Activated CD4-positive, alpha-beta T cell treated with anti-CD3 and anti-CD28 coated beads, Interleukin-2, amount 50 U/mL, for 48 hours (primary cell): ENCODE data around the gene THSD7A.

Source experiments
- DNase-seq, 2 experiments: peaks; one replicate each; pipeline ENCODE4 v3.0.0-alpha.2; 2020

The THSD7A gene

DNA sequence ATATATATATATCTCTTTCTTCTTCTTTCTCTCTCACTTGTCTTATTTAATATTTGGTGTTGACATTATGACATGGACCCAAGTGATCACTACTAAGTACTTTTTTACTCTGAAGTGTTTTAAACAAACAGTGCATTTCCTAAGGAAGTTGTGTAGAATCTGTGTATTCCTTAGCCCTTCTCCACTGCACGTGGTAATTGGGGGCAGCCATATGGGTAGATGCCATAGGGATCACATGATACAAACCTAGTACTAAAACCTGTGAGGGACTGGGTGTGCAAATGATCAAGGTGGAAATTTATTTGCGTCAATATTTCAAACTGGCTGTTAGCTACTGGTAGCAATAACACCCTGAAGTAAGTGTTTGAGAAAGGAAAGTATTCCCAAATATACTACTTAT lies 25.0 kb downstream of the THSD7A start:
- no peak for DNase-seq

DNA sequence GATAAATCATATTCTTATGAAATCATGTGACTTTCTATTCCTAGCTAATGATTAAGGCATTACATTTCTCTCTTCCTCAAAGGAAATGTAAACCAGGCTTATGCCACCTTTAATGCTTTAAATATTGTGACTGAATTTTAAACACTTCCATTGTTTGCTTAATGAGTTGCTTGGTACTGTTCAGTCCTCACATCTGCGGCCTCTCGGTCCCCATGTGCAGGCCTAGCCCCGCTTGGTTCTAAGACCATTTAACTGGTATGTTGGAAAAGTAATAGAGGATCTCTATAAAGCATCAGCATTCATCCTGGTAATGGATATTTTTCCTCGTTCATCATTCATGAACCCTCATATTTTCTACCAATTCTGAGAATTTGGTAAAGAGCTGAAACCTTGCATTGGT lies 27.4 kb downstream of the THSD7A start:
- no peak for DNase-seq

DNA sequence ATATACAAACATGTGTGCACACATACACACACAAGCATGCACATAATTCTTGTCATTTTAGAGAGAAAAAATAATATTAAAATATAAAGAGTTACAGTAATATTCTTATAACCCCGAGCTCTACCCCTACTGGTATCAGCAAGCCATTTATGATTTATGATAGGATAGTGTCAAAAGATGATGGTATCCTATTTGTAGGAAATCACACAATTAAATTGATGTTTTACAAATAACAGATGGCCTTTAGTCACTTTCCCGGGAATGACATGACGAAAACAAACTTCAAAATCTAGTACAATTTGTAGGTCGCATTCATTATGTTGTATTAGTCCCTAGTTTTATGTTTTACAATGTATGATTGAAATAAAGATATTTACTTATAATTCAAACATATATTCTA lies 36.8 kb downstream of the THSD7A start:
- DNase-seq = no peak

DNA sequence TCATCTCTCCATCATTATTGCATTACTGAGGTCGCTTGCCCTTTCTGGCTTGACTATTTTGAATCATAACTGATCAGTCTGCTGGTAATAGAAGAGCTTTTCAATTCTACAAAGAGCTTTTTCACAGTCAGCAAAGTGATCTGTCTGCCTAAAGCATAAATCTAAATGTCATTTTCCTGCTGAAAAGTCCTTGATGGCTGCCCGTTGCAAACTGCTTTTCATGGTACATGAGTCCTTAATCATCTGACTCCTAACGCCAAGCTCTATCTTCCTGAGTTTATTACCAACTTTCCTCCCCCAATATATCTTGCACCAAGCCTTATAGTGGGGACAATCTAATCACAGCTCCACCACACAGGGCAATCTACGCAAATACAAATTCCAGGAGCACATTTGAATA lies 39.8 kb downstream of the THSD7A start:
- no peak for DNase-seq

DNA sequence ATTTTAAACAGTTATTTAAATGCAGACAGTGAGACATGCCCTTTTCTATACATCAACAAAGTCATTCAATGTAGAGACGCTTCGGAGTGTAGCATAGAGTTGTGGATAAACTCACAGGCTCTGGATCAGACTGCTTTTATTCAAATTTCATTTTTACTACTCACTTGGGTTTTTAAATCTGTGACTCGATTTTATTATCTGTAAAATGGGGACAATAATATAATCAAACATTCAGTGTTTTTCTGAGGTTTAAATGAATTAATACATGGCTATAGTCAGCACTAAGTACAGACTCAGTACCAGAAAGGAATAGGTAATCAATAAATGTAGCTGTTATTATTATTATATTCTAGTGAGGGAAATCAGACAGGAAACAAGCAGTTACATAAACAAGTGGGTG lies 43.4 kb downstream of the THSD7A start:
- no peak for DNase-seq

DNA sequence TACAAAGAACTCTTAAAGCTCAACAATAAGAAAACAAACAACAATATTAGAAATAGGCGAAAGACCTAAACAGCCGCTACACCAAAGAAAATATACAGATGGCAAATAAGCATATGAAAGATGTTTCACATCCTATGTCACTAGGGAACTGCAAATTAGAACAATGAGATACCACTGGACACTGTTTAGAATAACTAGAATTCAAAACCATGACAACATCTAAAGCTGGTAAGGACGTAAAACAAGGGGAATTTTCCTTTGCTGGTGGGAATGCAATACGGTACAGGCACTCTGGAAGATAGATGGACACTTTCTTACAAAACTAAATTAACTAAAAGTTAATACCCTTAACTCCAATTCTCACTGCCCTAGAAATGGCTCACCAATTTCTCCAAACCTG lies 44.5 kb downstream of the THSD7A start:
- no peak for DNase-seq

DNA sequence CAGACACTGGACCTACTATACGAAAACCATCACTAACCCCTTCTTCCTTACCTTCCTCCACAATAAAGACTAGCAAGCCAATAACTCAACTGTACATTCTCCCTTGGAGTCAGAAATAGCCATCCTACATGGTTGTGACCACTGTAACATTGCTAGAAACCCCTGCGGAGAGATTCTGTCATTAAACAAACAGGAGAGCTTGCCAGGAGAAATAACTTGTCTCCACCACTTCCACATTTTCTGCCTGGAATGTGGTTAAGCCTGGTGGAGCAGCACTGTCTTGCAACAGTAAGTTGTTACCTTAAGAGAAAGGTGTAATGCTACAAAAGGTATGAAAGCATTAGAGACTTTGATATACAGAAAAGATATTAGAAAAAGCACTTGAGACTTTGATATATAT lies 45.8 kb downstream of the THSD7A start:
- no peak for DNase-seq

DNA sequence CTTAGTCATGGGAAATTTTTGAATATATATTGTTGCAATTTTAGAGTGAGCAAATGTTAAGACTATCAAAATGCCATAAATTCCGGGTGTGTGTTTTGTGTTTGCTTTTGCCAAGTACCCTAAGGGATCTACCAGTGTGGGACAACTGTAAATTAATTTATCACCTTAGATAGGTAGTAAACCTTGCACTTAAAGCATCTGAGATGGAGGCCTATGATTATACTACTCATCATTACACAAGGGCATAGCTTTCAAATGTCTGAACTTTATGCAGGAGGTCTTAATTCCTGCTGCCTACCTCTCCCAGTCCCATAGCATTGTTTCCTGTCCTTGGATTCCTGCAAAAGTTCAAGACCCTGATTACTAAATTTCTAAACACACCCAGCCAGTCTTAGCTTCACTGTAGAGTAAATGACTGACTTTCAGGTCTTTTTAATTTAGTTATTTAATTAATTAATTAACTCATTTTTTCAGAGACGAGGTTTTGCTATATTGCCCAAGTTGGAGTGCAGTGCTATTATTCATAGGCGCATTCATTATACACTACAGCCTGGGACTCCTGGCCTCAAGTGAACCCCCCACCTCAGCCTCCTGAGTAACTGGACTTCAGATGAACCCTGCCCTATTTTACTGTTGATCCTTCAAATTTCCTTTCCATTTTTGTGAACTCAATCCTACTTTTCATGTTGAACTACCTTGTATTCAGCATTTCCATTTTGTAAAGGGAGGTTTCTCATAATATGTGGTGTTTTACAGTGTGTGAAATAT lies 47.0 kb downstream of the THSD7A start:
- DNase-seq = no peak

DNA sequence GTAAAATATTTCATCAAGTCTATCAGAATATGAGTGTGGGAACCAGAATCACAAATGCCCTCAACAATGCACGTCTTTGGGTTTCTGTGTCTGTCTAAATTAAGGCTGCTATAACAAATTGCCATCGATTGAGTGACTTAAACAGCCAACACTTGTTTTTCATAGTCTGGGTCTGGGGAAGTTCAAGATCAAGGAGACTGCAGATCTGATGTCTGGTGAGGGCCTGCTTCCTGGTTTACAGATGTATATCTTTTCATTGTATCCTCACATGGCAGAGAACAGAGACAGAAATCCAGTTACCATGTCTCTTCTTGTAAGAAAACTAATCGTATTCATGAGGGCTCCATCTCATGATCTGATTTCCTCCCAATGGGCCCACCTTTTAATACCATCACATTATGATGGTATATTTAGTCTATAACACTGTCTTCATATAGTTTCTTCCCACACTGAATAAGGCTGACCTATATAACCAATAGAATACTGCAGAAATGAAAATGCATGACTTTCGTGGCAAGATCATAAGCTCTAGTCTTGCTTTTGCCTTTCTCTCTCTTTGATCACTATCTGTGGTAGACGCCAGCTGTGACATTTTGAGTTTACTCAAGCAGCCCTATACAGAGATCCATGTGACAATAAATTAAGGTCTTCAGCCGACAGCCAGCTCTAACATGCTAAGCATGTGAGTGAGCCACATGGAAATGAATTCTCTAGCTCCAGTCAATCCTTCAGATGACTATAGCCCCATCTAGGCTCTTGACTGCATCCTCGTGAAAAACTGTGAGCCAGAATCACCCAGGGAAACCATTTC lies 51.9 kb downstream of the THSD7A start:
- no peak for DNase-seq

DNA sequence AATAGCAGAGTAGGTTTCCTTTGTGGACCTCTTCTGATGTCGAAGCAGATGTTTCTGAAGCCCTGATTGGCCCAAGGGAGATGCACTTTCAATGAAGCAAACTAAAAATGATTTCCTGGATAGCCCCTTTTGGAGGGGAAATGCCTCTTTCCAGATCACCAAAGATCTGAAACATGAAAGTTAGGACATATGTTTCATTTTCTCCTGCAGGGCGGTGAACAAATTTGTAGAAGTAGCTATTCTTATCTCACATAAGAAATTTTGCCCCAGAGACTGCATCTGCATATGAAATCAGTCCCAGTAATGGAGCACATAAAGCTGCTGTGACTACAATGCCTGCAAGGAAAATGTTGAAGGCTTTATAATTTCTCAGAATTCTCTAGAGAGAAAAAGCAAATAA lies 56.0 kb downstream of the THSD7A start:
- no peak for DNase-seq

DNA sequence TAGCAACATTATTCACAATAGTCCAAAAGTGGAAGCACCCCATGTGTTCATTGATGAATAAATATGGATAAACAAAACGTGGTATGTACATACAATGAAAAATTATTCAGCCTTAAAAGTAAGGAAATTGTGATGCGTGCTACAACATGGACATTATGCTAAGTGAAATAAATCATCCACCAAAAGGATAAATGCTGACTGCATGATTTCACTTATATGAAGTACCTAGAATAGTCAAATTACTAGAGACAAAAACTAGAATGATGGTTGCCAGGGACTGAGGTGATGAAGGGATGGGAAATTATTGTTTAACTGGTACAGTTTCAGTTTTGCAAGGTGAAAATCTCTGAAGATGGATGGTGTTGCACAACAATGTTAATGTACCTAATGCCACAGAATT lies 56.6 kb downstream of the THSD7A start:
- no peak for DNase-seq

DNA sequence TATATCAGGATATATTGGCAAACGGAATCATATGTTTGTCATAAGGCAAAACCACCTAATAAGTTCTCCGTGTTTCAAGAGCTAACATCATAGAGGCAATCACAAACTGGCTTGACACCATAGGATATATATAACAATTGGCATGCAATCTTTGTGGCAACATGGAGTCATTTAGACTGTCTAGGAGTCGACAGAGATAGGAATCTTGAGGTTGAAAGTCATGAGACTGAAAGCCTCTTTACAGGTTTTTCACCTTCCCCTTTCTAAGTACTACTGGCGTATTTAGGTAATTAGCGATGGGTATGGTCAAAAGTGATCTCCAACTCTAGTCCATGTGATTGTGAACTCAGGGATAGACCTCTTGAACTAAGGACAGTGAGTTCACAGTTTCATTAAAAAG lies 63.7 kb downstream of the THSD7A start:
- DNase-seq = no peak

DNA sequence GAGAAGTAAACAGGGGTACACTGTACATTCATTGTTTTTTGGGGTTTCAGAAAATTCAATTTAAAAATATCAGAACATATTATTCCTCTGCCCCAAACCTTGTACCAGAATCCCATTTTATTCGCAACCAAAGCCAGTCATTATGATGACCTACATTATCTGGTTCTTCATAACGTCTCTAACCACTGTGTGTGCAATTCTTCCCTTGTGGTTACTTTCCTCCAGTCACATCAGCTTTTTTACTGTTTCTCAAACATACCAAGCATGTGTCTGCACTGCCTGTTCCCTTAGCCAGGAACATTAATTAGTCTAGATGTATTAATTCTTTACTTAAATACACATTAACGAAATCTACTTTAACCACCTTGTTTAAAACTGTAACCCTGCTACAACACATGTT lies 64.8 kb downstream of the THSD7A start:
- DNase-seq = no peak

DNA sequence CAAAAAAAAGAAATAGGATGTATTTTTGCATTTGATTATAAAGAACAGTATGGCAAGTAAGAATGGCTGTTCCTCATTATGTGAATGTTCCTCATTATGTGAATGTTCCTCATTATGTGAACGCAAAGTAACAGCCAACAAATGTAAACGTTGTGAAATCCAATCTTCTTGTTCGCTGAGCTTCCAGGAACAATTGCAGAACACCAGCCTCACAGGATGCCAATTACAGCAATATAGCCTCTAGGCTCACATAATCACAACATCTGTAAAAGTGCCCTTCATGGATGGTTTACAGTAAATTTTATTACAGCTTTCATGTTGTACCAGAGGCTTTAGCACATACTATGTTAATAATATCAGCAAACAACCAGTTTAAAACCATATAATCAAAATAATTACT lies 71.6 kb downstream of the THSD7A start:
- no peak for DNase-seq

DNA sequence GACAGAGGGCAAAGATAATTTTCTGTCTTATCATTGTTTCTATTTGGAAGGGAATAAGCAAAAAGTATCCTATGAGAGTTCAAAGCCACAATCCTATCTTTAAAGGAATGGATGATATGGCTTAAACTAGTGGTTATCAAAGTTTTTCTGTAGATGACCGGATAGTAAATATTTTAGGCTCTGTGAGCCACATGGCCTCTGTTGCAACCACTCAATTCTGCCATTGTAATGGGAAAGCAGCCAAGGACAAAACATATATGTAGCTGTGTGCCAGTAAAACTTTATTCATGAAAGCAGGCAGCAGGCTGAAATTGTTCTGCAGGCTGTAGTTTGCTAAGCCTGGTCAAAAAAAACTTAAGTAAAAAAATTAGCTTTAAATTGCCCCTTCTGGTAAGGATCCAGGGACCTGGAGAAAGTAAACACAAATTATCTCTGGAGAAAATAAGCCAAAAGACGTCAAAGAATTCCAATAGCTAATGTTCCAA lies 73.3 kb downstream of the THSD7A start:
- no peak for DNase-seq

DNA sequence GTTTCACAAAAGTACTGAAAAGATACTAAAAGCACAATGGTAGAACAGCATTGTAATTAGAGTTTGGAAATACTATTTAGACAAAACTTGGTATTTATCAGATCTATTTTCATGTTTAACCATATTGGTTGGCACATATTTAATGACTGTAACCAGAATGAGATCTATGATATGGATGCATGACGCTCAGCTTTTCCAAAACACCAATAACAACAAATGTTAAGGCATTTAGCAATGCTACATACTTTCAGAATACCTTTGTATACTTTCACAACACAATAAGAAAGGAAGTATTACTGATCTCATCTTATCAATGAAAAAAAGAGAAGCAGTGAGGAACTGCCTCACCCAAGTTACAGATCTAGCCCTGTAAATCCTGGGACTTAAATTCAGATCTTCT lies 74.8 kb downstream of the THSD7A start:
- DNase-seq = no peak

DNA sequence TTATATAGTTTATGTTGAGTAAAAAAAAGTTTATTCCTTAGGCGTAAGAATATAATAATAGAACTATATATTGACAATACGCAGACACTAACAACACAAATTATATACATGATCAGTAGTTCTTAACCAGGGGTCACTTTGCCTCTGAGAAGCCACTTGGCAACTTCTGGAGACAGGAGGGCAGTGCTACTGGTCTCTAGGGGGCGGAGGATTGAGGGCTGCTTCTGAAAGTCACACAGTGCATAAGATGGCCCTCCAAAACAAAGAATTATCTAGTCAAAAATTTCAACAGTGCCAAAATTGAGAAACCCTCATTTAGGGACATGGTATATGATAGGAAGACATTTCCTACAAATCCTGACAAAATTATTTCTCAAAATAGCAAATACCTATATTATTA lies 77.1 kb downstream of the THSD7A start:
- DNase-seq = no peak

DNA sequence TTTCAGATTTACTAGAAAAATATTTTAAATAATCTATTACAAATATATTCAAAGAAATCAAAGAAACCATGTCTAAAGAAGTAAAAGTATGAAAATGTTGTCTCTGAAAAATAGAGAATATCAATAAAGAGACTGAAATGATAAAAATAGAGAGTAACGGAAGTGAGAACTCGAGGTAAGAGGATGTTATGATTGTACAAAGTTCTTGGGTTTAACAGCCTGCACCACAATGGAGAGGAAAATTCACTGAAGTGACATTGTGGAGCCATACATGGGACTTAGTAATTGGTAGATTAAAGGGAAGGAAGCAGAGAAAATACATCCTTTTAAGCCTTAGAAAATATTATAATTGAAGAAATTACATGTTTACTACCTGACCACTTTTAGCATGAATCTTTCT lies 77.9 kb downstream of the THSD7A start:
- DNase-seq = no peak

DNA sequence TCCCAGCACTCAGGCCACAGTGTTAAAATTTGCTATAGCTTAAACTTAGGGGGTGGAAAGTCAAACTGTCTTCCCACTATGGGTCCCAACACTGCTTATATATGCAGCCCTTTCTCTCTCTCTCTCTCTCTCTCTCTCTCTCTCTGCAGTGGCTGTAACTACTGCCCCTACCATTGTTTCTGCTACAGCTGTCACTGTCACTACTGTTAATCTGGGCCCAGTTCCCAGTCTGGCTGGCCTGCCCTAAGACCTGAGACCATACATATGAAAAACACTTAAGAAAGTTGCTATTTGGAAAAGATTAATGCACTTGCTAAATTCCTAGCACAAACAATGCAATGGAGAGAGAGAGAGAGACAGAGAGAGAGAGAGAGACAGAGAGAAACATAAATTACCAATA lies 78.6 kb downstream of the THSD7A start:
- DNase-seq = no peak

DNA sequence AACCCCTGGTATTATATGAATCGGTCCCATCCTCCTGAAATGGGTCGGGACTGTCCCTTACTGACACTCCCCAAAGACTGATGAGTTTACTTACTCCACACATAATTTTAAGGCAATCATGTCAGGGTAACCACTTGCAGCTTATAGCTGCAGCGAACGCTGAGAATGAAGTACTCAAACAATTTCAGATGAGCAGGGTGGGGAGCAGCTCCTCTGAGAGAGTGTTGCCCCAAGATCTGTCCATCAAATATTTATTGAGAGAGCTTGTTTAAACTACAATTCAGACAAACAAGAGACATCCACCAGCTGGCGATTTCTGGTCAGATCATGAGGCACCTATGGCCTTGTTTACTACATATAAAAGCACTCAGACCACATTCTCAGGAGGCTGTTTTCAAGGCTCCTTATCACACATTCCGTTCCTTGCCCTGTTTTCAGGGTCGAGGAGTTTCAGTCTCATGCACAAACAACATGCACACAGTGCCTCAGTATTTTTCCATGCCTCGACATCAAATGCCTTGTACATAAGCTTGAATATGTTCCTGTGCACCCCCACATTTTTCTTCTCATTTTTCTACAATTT lies 80.1 kb downstream of the THSD7A start:
- no peak for DNase-seq

DNA sequence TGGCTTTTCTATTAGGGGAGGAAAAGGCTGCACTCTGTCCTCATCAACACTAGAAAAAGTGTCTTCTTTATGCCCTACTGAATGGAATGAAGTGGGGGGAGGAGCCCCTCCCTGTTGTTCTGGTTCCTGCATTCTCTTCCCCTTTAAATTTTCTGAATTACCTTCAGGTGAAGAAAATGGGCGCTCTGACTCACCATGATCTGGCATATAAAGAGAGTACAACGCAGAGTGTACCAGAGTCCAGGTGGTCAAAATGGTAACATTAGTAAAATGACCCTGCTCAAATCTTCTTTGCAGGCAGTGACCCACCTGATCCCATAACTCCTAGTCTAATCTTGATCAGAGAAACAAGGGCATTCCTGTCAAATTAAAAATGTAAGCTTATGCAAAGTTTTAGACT lies 80.7 kb downstream of the THSD7A start:
- no peak for DNase-seq

DNA sequence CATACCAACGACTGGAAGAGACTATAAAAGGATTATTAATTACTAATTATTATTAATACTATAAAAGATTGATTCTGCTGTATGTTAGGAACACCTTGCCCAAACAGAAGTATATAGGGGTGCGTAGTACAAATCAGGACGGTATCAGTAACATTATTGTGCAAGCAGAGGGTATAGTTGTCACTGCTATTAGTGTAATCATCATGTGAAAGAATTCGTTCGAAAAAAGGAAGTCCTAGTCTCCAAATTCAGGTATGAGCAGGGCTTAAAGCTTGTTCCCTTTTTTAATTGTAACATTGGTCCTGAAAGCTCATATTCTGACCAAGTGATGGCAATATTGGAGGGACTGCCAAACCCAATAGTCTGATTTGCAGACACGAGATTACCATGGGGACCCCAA lies 81.8 kb downstream of the THSD7A start:
- DNase-seq = no peak

DNA sequence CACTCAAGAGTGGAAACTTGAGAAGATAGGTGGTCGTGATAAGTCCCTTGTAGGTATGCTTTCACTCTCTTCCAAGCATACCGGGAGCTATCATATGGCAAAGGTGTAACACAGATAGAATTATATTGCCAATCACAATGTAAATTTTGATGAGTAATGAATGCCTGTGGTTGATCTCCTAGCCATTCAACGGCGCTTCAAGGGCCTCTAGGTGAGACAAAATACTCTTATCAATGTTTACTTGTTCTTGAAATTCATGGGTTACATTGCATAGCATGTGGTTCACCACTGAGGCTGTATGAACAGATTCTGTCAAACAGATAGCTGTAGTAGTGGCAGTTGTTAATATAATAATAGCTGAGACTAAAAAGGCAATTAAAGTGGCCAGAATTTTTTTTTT lies 82.4 kb downstream of the THSD7A start:
- DNase-seq = no peak

DNA sequence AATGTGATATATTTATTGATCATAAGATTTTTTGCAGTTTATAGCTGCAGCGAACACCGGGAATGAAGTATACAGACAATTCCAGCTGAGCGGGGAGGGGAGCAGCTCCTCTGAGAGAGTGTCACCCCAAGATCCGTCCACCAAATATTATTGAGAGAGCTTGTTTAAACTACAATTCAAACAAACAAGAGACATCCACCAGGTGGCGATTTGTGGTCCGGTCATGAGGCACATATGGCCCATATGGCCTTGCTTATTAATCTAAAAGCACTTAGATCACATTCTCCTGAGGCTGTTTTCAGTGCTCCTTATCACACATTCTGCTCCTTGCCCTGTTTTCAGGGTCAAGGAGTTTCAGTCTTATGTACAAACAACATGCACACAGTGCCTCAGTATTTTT lies 83.1 kb downstream of the THSD7A start:
- DNase-seq = no peak
